Measurements from ENCODE around the gene BBS5. TPM values are rescaled to one million over a fixed set of nuclear protein-coding genes. Genes with fewer than 3 reads are reported as not detected.
"Not testable (repeated sequence)": the region's sequence is repeated elsewhere in the genome, so short reads cannot be mapped to it uniquely, and the experiment has no call there.

The BBS5 gene
- total RNA-seq: 10 to 100 TPM in 1 of 4 donors, 1 to 10 TPM in 3; 6.9 to 16.2 (median 8.6) TPM

DNA sequence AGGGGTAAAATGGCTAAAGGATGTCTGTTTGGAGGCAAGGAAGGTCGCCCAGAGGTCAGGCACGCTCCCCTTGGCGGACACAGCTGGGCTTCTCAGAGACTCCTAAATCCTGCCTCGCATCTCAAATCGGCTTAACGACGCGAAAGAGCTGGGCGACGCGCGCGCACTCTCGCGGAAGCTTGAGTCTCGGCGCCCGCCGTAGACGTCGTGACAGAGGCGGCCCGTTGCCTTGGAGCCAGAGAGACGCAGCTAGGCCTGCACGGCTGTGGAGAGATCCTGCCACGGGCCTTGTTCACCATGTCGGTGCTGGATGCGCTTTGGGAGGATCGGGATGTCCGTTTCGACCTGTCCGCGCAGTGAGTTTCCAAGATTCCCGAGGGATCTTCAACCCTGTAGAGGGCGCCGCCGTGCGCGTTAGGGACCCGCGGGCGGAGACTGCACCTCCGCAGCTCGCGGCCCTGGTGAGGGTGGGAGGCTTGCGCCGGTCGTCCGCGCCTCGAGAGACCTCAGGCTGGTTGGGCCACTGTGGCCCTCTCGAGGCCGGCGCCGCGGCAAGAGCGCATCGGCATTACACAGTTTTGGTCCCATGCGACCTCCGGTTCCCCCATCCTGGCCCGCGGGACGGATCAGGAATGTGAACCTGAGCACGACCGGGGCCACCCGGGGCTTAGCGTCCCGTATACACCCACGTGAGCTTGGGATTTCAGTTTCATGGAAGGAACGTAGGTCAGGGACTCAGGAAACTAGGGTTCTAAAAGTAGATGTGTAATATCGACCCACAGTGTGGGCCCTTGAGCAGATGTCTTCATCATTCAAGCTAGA lies at the start of gene BBS5:
Gene BBS5, plus strand, starts transcription at position 238 of the 822 bp plus-strand sequence. Its CDS starts 60 bp downstream, at position 298.
- peaks cover 0 to 21% (median 4%) of the 10 kb centered on the region in 3 donors for H3K4me1 ChIP-seq
- peak; percentile 94 for ATAC-seq
- H3K9me3 ChIP-seq: no peaks in the 10 kb centered on the region
- 0% methylated on average over 8 to 9 of the region's 71 CpGs for WGBS, 2 donors (ENCODE audit: low coverage in 1 of 2)
- peak within 1 kb of the TSS; percentile 66 to 75 for H3K4me3 ChIP-seq
- H3K27me3 ChIP-seq: no peaks in the 10 kb centered on the region
- peaks cover 0 to 24% of the 10 kb centered on the region in 2 donors for H3K36me3 ChIP-seq
- peak within 1 kb of the TSS; percentile 67 to 87 (median 84) for H3K27ac ChIP-seq
- TF ChIP-seq POLR2A (IDR thresholded peaks at IDR 0.05) (no peak), POLR2AphosphoS5 (IDR thresholded peaks at IDR 0.05) (peak; percentile 57), EP300 (IDR thresholded peaks at IDR 0.05) (no peak)
- TF ChIP-seq, protein P1, sequence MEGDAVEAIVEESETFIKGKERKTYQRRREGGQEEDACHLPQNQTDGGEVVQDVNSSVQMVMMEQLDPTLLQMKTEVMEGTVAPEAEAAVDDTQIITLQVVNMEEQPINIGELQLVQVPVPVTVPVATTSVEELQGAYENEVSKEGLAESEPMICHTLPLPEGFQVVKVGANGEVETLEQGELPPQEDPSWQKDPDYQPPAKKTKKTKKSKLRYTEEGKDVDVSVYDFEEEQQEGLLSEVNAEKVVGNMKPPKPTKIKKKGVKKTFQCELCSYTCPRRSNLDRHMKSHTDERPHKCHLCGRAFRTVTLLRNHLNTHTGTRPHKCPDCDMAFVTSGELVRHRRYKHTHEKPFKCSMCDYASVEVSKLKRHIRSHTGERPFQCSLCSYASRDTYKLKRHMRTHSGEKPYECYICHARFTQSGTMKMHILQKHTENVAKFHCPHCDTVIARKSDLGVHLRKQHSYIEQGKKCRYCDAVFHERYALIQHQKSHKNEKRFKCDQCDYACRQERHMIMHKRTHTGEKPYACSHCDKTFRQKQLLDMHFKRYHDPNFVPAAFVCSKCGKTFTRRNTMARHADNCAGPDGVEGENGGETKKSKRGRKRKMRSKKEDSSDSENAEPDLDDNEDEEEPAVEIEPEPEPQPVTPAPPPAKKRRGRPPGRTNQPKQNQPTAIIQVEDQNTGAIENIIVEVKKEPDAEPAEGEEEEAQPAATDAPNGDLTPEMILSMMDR (IDR thresholded peaks at IDR 0.05): peak in 3 of 4 experiments; percentile 30 to 67 (median 40)

DNA sequence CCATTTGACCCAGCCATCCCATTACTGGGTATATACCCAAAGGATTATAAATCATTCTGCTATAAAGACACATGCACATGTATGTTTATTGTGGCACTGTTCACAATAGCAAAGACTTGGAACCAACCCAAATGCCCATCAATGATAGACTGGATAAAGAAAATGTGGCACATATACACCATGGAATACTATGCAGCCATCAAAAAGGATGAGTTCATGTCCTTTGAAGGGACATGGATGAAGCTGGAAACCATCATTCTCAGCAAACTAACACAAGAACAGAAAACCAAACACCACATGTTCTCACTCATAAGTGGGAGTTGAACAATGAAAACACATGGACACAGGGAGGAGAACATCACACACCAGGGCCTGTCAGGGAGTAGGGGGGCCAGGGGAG lies 47.5 kb upstream of the BBS5 start:
- H3K9me3 ChIP-seq, H3K27ac ChIP-seq, H3K27me3 ChIP-seq, H3K4me3 ChIP-seq, H3K4me1 ChIP-seq, ATAC-seq, H3K36me3 ChIP-seq: not testable (repeated sequence)

DNA sequence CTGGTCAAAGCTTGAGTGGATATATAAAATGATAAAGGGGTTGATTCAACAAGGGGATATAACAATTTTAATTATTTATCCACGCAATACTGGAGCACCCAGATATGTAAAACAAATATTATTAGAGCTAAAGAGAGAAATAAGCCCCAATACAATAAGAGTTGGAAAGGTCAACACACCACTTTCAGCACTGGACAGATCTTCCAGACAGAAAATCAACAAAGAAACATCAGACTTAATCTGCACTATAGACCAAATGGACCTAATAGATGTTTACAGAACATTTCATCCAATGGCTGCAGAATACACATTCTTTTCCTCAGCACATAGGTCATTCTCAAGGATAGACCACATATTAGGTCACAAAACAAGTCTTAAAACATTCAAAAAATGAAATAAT lies 45.1 kb upstream of the BBS5 start:
- not testable (repeated sequence) for H3K36me3 ChIP-seq, H3K27ac ChIP-seq, H3K4me3 ChIP-seq, H3K9me3 ChIP-seq, H3K27me3 ChIP-seq, ATAC-seq, H3K4me1 ChIP-seq
- WGBS, 2 donors (ENCODE audit: low coverage in 1 of 2): 50 to 88% methylated on average over 1 of the region's 1 CpG

DNA sequence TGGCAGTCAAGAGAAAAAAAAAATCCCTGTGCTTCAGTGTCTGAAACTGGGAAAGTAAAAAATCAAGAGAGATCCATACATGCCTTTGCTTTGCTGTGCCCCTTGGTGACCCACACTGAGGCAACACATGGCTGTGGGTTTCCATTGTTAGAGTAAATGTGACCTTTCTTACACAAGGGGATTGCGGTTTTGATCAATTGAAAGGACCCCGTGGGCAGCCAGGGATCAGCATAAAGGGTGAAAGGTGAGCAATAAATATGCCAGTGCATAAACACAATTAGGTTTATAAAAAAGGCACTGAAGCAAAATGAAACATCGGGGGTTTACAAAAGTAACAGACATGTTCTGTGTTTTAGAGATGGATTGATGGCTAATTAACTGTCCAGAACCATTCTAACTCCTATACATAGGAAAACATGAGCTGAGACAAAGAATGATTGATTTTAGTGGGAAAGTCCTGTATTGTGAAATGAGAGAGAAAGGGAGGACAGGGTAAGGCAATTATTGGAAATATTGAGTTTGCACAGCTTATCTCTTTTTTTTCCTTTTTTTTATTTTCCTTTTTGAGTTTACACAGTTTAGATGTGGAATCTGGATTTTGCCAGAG lies 40.7 kb upstream of the BBS5 start:
- Histone ChIP-seq H3K27ac (no peak overlapping the region), H3K4me1 (no peaks in the 10 kb centered on the region), H3K27me3 (peaks cover 13% of the 10 kb centered on the region), H3K4me3 (no peak overlapping the region), H3K9me3 (no peaks in the 10 kb centered on the region), H3K36me3 (no peaks in the 10 kb centered on the region)
- no peak for ATAC-seq
- 8 to 35% methylated on average over 3 of the region's 3 CpGs for WGBS, 2 donors (ENCODE audit: low coverage in 1 of 2)
- TF ChIP-seq, protein P1 (IDR thresholded peaks at IDR 0.05): no peak
- TF ChIP-seq EP300 (IDR thresholded peaks at IDR 0.05) (no peak), POLR2A (IDR thresholded peaks at IDR 0.05) (no peak), POLR2AphosphoS5 (IDR thresholded peaks at IDR 0.05) (no peak)

DNA sequence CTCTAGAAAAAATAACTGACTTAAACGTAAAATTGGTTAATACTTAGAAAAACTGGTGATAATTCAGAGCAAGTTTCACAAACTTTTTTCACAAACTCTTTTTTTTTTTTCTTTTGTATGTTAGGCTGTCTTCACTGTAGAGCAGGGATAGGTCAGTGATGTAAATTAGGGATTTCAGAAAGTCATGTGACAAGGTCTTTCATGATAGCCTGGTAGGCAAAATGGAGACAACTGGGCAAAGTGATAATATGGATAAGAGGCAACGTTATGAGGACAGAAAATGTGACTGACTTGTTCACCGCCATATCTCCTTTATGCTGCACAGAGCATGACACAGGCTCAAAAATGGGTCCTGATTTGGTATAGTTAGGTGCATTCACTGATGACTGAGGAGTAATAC lies 39.4 kb upstream of the BBS5 start:
- no peak overlapping the region for H3K27ac ChIP-seq
- no peaks in the 10 kb centered on the region for H3K36me3 ChIP-seq
- TF ChIP-seq POLR2A (IDR thresholded peaks at IDR 0.05) (no peak), POLR2AphosphoS5 (IDR thresholded peaks at IDR 0.05) (no peak), EP300 (IDR thresholded peaks at IDR 0.05) (no peak)
- TF ChIP-seq, protein P1 (IDR thresholded peaks at IDR 0.05): no peak
- 78 to 83% methylated on average over 2 to 3 of the region's 3 CpGs for WGBS, 2 donors (ENCODE audit: low coverage in 1 of 2)
- H3K27me3 ChIP-seq: peaks cover 13% of the 10 kb centered on the region
- no peaks in the 10 kb centered on the region for H3K9me3 ChIP-seq
- no peak overlapping the region for H3K4me3 ChIP-seq
- H3K4me1 ChIP-seq: no peaks in the 10 kb centered on the region
- no peak for ATAC-seq

DNA sequence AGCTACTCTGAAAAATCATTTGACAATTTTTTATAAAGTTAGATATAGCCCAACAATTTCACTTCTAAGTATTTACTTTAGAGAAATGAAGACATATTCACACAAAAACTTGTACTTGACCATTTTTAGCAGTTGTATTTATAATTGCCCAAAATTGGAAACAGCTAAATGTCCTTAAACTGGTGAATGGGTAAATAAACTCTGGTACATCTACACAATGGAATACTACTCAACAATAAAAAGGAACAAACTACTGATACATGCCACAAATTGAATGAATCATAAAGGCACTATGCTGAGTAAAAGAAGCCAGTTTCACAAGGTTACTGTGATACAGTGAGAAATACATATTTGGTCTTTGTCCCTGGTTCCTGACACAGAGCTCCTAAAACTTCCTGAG lies 32.8 kb upstream of the BBS5 start:
- Histone ChIP-seq H3K9me3 (no peaks in the 10 kb centered on the region), H3K36me3 (no peaks in the 10 kb centered on the region), H3K4me3 (no peak overlapping the region), H3K4me1 (no peaks in the 10 kb centered on the region), H3K27ac (no peak overlapping the region), H3K27me3 (peaks cover 6% of the 10 kb centered on the region)
- ATAC-seq: no peak
- TF ChIP-seq, protein P1 (IDR thresholded peaks at IDR 0.05): no peak
- TF ChIP-seq POLR2A (IDR thresholded peaks at IDR 0.05): no peak
- TF ChIP-seq POLR2AphosphoS5 (IDR thresholded peaks at IDR 0.05): no peak
- TF ChIP-seq EP300 (IDR thresholded peaks at IDR 0.05): no peak
